ENCODE measurements around the gene ENOX2.

The ENOX2 gene

DNA sequence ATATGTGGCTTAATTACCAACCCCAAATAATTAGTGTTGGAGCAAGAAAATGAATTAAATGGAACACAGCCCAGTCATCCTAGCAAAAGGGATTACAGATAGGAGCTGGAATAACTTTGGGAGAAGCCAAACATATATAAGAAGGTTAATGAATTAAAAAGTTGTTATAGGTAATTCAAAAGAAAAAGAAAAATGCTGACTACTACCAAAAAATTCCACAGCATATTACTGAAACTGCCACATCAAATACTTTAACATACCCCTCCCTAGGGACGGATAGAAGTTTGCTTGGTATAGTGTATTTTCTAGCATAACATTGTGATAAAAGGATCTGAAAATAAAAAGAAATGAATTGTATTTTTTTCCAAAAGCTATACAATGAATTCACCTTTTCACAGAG, 99.5 kb downstream of the ENOX2 start:
- H4K8ac ChIP-seq (ENCODE audit: low read length): no peak overlapping the region
- no peak overlapping the region for H2AFZ ChIP-seq (ENCODE audit: low read depth, low read length)
- H2BK120ac ChIP-seq (ENCODE audit: low read depth, low read length): no peak overlapping the region
- H3K79me1 ChIP-seq (replicated peaks; ENCODE audit: low read length, poor library complexity, severe bottlenecking): no peaks in the 10 kb centered on the region
- no peak overlapping the region for H3K4me3 ChIP-seq (ENCODE audit: insufficient read depth in 1 of 2, low read depth in 1 of 2, low read length in 2 of 2)
- H2BK5ac ChIP-seq (ENCODE audit: low read depth, low read length, poor library complexity, severe bottlenecking): no peak overlapping the region
- no peak overlapping the region for H3K4ac ChIP-seq (ENCODE audit: low read depth in 1 of 2, low read length in 2 of 2)
- no peak overlapping the region for H2BK15ac ChIP-seq (ENCODE audit: low read depth, poor library complexity, severe bottlenecking)
- no peak overlapping the region for H4K91ac ChIP-seq (ENCODE audit: low read length)
- no peaks in the 10 kb centered on the region for H3K27me3 ChIP-seq (ENCODE audit: control insufficient read depth in 1 of 2, insufficient read depth in 1 of 2, low read length in 2 of 2)
- no peaks in the 10 kb centered on the region for H3K4me1 ChIP-seq (ENCODE audit: control insufficient read depth, insufficient read depth, low read depth, low read length)
- no peak overlapping the region for H3K27ac ChIP-seq (ENCODE audit: low read length, poor library complexity, severe bottlenecking)
- H3K14ac ChIP-seq (ENCODE audit: low read length in 2 of 2): no peak overlapping the region
- no peak overlapping the region for H3K9ac ChIP-seq (ENCODE audit: low read length)
- H3K9me3 ChIP-seq (ENCODE audit: control insufficient read depth, low read length): no peaks in the 10 kb centered on the region
- H3K36me3 ChIP-seq (ENCODE audit: control insufficient read depth in 1 of 2, insufficient read depth in 2 of 2, low read depth in 1 of 2, low read length in 2 of 2): no peaks in the 10 kb centered on the region
- no peak overlapping the region for H3K4me2 ChIP-seq (ENCODE audit: low read length, poor library complexity, severe bottlenecking)
- no CpG with 5 or more reads among the region's 1 CpG for WGBS
- no peak overlapping the region for H2BK12ac ChIP-seq (ENCODE audit: low read length in 2 of 2)
- H3K18ac ChIP-seq (ENCODE audit: low read depth in 1 of 2, low read length in 2 of 2): no peak overlapping the region
- no peak overlapping the region for H3K23ac ChIP-seq (ENCODE audit: low read length in 2 of 2)
- no peak for DNase-seq
- no peak overlapping the region for H2AK5ac ChIP-seq (ENCODE audit: low read length, severe bottlenecking)

GRCh38 chrX:130801901-130802300, 101.1 kb downstream of the ENOX2 start:
- H2BK12ac ChIP-seq (ENCODE audit: low read length in 2 of 2): no peak overlapping the region
- H3K23ac ChIP-seq (ENCODE audit: low read length in 2 of 2): no peak overlapping the region
- no peak overlapping the region for H3K4me2 ChIP-seq (ENCODE audit: low read length, poor library complexity, severe bottlenecking)
- no peaks in the 10 kb centered on the region for H3K9me3 ChIP-seq (ENCODE audit: control insufficient read depth, low read length)
- no peak for DNase-seq
- H3K14ac ChIP-seq (ENCODE audit: low read length in 2 of 2): no peak overlapping the region
- no peak overlapping the region for H3K18ac ChIP-seq (ENCODE audit: low read depth in 1 of 2, low read length in 2 of 2)
- H4K8ac ChIP-seq (ENCODE audit: low read length): no peak overlapping the region
- no peak overlapping the region for H3K9ac ChIP-seq (ENCODE audit: low read length)
- no peak overlapping the region for H3K4me3 ChIP-seq (ENCODE audit: insufficient read depth in 1 of 2, low read depth in 1 of 2, low read length in 2 of 2)
- no peak overlapping the region for H3K27ac ChIP-seq (ENCODE audit: low read length, poor library complexity, severe bottlenecking)
- no peak overlapping the region for H2AK5ac ChIP-seq (ENCODE audit: low read length, severe bottlenecking)
- H3K4me1 ChIP-seq (ENCODE audit: control insufficient read depth, insufficient read depth, low read depth, low read length): no peaks in the 10 kb centered on the region
- H4K91ac ChIP-seq (ENCODE audit: low read length): no peak overlapping the region
- H2BK15ac ChIP-seq (ENCODE audit: low read depth, poor library complexity, severe bottlenecking): no peak overlapping the region
- 93% methylated on average over 2 of the region's 2 CpGs for WGBS
- no peak overlapping the region for H2BK120ac ChIP-seq (ENCODE audit: low read depth, low read length)
- H3K27me3 ChIP-seq (ENCODE audit: control insufficient read depth in 1 of 2, insufficient read depth in 1 of 2, low read length in 2 of 2): peaks cover 0 to 3% of the 10 kb centered on the region in 2 experiments
- H2AFZ ChIP-seq (ENCODE audit: low read depth, low read length): no peak overlapping the region
- no peaks in the 10 kb centered on the region for H3K79me1 ChIP-seq (replicated peaks; ENCODE audit: low read length, poor library complexity, severe bottlenecking)
- H2BK5ac ChIP-seq (ENCODE audit: low read depth, low read length, poor library complexity, severe bottlenecking): no peak overlapping the region
- H3K4ac ChIP-seq (ENCODE audit: low read depth in 1 of 2, low read length in 2 of 2): no peak overlapping the region
- H3K36me3 ChIP-seq (ENCODE audit: control insufficient read depth in 1 of 2, insufficient read depth in 2 of 2, low read depth in 1 of 2, low read length in 2 of 2): no peaks in the 10 kb centered on the region

GRCh38 chrX:130799393-130799792, 103.6 kb downstream of the ENOX2 start:
- no peak overlapping the region for H4K8ac ChIP-seq (ENCODE audit: low read length)
- H3K14ac ChIP-seq (ENCODE audit: low read length in 2 of 2): no peak overlapping the region
- H3K27me3 ChIP-seq (ENCODE audit: control insufficient read depth in 1 of 2, insufficient read depth in 1 of 2, low read length in 2 of 2): peaks cover 0 to 6% of the 10 kb centered on the region in 2 experiments
- no peak overlapping the region for H3K23ac ChIP-seq (ENCODE audit: low read length in 2 of 2)
- H2BK12ac ChIP-seq (ENCODE audit: low read length in 2 of 2): no peak overlapping the region
- H3K4me3 ChIP-seq (ENCODE audit: insufficient read depth in 1 of 2, low read depth in 1 of 2, low read length in 2 of 2): no peak overlapping the region
- H2AFZ ChIP-seq (ENCODE audit: low read depth, low read length): no peak overlapping the region
- H3K36me3 ChIP-seq (ENCODE audit: control insufficient read depth in 1 of 2, insufficient read depth in 2 of 2, low read depth in 1 of 2, low read length in 2 of 2): no peaks in the 10 kb centered on the region
- H2BK120ac ChIP-seq (ENCODE audit: low read depth, low read length): no peak overlapping the region
- H3K27ac ChIP-seq (ENCODE audit: low read length, poor library complexity, severe bottlenecking): no peak overlapping the region
- H3K4me2 ChIP-seq (ENCODE audit: low read length, poor library complexity, severe bottlenecking): no peak overlapping the region
- 67% methylated on average over 1 of the region's 1 CpG for WGBS
- peak; percentile 2 for DNase-seq
- H3K9ac ChIP-seq (ENCODE audit: low read length): peak overlapping the region; percentile 14
- H2AK5ac ChIP-seq (ENCODE audit: low read length, severe bottlenecking): no peak overlapping the region
- H2BK5ac ChIP-seq (ENCODE audit: low read depth, low read length, poor library complexity, severe bottlenecking): no peak overlapping the region
- H3K79me1 ChIP-seq (replicated peaks; ENCODE audit: low read length, poor library complexity, severe bottlenecking): no peaks in the 10 kb centered on the region
- H2BK15ac ChIP-seq (ENCODE audit: low read depth, poor library complexity, severe bottlenecking): no peak overlapping the region
- no peaks in the 10 kb centered on the region for H3K4me1 ChIP-seq (ENCODE audit: control insufficient read depth, insufficient read depth, low read depth, low read length)
- no peak overlapping the region for H3K4ac ChIP-seq (ENCODE audit: low read depth in 1 of 2, low read length in 2 of 2)
- no peaks in the 10 kb centered on the region for H3K9me3 ChIP-seq (ENCODE audit: control insufficient read depth, low read length)
- no peak overlapping the region for H3K18ac ChIP-seq (ENCODE audit: low read depth in 1 of 2, low read length in 2 of 2)
- no peak overlapping the region for H4K91ac ChIP-seq (ENCODE audit: low read length)

DNA sequence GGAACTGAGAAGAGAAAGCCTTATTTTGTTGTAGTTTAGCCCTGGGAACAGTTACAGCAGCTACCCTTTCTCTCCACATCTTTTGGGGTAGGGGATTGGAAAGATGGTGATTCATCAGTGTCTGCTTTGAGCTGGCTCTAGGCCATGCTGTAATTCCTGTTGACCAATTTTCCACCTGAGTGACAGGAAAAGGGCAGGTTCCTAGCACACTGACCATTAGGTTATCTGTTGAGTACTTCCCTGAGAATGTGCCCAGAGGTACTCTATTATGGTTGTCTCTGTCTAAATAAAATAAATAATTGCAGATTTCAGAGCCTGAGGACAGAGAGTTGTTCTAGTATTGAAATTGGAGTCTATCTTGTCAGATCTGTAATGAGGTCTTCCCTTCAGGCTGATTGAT, 109.0 kb downstream of the ENOX2 start:
- DNase-seq: no peak
- H3K27ac ChIP-seq (ENCODE audit: low read length, poor library complexity, severe bottlenecking): no peak overlapping the region
- H3K36me3 ChIP-seq (ENCODE audit: control insufficient read depth in 1 of 2, insufficient read depth in 2 of 2, low read depth in 1 of 2, low read length in 2 of 2): no peaks in the 10 kb centered on the region
- H2BK15ac ChIP-seq (ENCODE audit: low read depth, poor library complexity, severe bottlenecking): no peak overlapping the region
- no peak overlapping the region for H3K4me3 ChIP-seq (ENCODE audit: insufficient read depth in 1 of 2, low read depth in 1 of 2, low read length in 2 of 2)
- no peak overlapping the region for H3K18ac ChIP-seq (ENCODE audit: low read depth in 1 of 2, low read length in 2 of 2)
- no peak overlapping the region for H2BK12ac ChIP-seq (ENCODE audit: low read length in 2 of 2)
- H3K4me1 ChIP-seq (ENCODE audit: control insufficient read depth, insufficient read depth, low read depth, low read length): no peaks in the 10 kb centered on the region
- H3K23ac ChIP-seq (ENCODE audit: low read length in 2 of 2): no peak overlapping the region
- H2BK5ac ChIP-seq (ENCODE audit: low read depth, low read length, poor library complexity, severe bottlenecking): no peak overlapping the region
- no peak overlapping the region for H3K14ac ChIP-seq (ENCODE audit: low read length in 2 of 2)
- no peak overlapping the region for H3K4me2 ChIP-seq (ENCODE audit: low read length, poor library complexity, severe bottlenecking)
- H2AFZ ChIP-seq (ENCODE audit: low read depth, low read length): no peak overlapping the region
- no peak overlapping the region for H2AK5ac ChIP-seq (ENCODE audit: low read length, severe bottlenecking)
- no peaks in the 10 kb centered on the region for H3K79me1 ChIP-seq (replicated peaks; ENCODE audit: low read length, poor library complexity, severe bottlenecking)
- H3K27me3 ChIP-seq (ENCODE audit: control insufficient read depth in 1 of 2, insufficient read depth in 1 of 2, low read length in 2 of 2): peaks cover 0 to 15% of the 10 kb centered on the region in 2 experiments
- no peaks in the 10 kb centered on the region for H3K9me3 ChIP-seq (ENCODE audit: control insufficient read depth, low read length)
- H3K4ac ChIP-seq (ENCODE audit: low read depth in 1 of 2, low read length in 2 of 2): no peak overlapping the region
- no peak overlapping the region for H4K8ac ChIP-seq (ENCODE audit: low read length)
- no peak overlapping the region for H2BK120ac ChIP-seq (ENCODE audit: low read depth, low read length)
- H4K91ac ChIP-seq (ENCODE audit: low read length): no peak overlapping the region
- H3K9ac ChIP-seq (ENCODE audit: low read length): no peak overlapping the region

Measured in mesenchymal stem cell (in vitro differentiated cells and primary cell).